GM23338 (cell line): ENCODE measurements around the gene HSCB. TPM values are rescaled to one million over a fixed set of nuclear protein-coding genes. Genes with fewer than 3 reads are reported as not detected.
"Not testable (repeated sequence)": the region's sequence is repeated elsewhere in the genome, so short reads cannot be mapped to it uniquely, and the experiment has no call there.

ENCODE experiments used
- ATAC-seq: fragments of 200-7000 bp; cut with Tn5 transposase; 3 replicates; pipeline ENCODE4 v1.9.1; 2020
- DNase-seq: peaks from one replicate; pipeline ENCODE4 v3.0.0-alpha.2; 2015; ENCODE audit warnings: low spot score
- H2AFZ ChIP-seq: fragments of 200-600 bp; sonication (generic); 2 replicates; pipeline ENCODE4 v1.8.0; 2016; ENCODE audit warnings: antibody characterized with exemption, mild to moderate bottlenecking, moderate library complexity
- H3F3A ChIP-seq: fragments of 200-600 bp; sonication (generic); replicated peaks from 2 replicates; pipeline ENCODE4 v1.8.0; 2017; ENCODE audit warnings: antibody characterized with exemption, mixed run types, low read depth
- H3K27ac ChIP-seq: fragments of 200-600 bp; sonication (generic); 2 replicates; pipeline ENCODE4 v1.6.1; 2016; ENCODE audit warnings: low read depth
- H3K27me3 ChIP-seq: fragments of 200-600 bp; sonication (generic); 2 replicates; pipeline ENCODE4 v1.8.0; 2016; ENCODE audit warnings: mild to moderate bottlenecking, mixed run types, moderate library complexity; ENCODE audit not compliant: insufficient read depth
- H3K36me3 ChIP-seq: fragments of 200-600 bp; sonication (generic); 2 replicates; pipeline ENCODE4 v1.8.0; 2016; ENCODE audit warnings: mild to moderate bottlenecking; ENCODE audit not compliant: insufficient read depth
- H3K4me1 ChIP-seq: fragments of 200-600 bp; sonication (generic); 2 replicates; pipeline ENCODE4 v1.8.0; 2016; ENCODE audit warnings: mild to moderate bottlenecking, moderate library complexity; ENCODE audit not compliant: insufficient read depth
- H3K4me2 ChIP-seq: fragments of 200-600 bp; sonication (generic); 2 replicates; pipeline ENCODE4 v1.7.1; 2017; ENCODE audit warnings: mixed run types
- H3K4me3 ChIP-seq: fragments of 200-600 bp; sonication (generic); 2 replicates; pipeline ENCODE4 v1.6.1; 2016; ENCODE audit warnings: mixed run types
- H3K79me2 ChIP-seq: fragments of 200-600 bp; sonication (generic); replicated peaks from 2 replicates; pipeline ENCODE4 v1.8.0; 2017; ENCODE audit warnings: mild to moderate bottlenecking; ENCODE audit not compliant: insufficient read depth
- H3K9me2 ChIP-seq: fragments of 200-600 bp; sonication (generic); 2 replicates; pipeline ENCODE4 v1.8.0; 2017; ENCODE audit not compliant: insufficient read depth
- H4K20me1 ChIP-seq: fragments of 200-600 bp; sonication (generic); replicated peaks from 2 replicates; pipeline ENCODE4 v1.8.0; 2017; ENCODE audit warnings: mild to moderate bottlenecking; ENCODE audit not compliant: insufficient read depth
- H3K27ac Mint-ChIP-seq: 2 replicates; pipeline ENCODE4 v1.8.0; 2020; ENCODE audit warnings: inconsistent platforms, mild to moderate bottlenecking, moderate library complexity, mixed read lengths
- H3K27me3 Mint-ChIP-seq: 3 replicates; pipeline ENCODE4 v1.8.0; 2022; ENCODE audit warnings: low read depth, mild to moderate bottlenecking, moderate library complexity, mixed read lengths, inconsistent platforms; ENCODE audit not compliant: insufficient read depth, poor library complexity
- H3K36me3 Mint-ChIP-seq: 3 replicates; pipeline ENCODE4 v1.8.0; 2021; ENCODE audit warnings: low read depth, mild to moderate bottlenecking, inconsistent platforms, moderate library complexity, mixed read lengths
- H3K4me1 Mint-ChIP-seq: 3 replicates; pipeline ENCODE4 v1.8.0; 2020; ENCODE audit warnings: mild to moderate bottlenecking, inconsistent platforms, mixed read lengths
- H3K4me3 Mint-ChIP-seq: 3 replicates; pipeline ENCODE4 v1.8.0; 2021; ENCODE audit warnings: moderate library complexity, mild to moderate bottlenecking, inconsistent platforms, mixed read lengths
- H3K9me3 Mint-ChIP-seq: 3 replicates; pipeline ENCODE4 v1.8.0; 2020; ENCODE audit warnings: moderate library complexity, mild to moderate bottlenecking, inconsistent platforms, mixed read lengths
- POLR2AphosphoS5 ChIP-seq: IDR thresholded peaks from 2 replicates; pipeline ENCODE4 v1.6.1; 2016; ENCODE audit warnings: antibody characterized with exemption, low read depth
- polyA plus RNA-seq: library from polyadenylated mRNA; unstranded; fragments of >200 nt; fragmentation: Nextera tagmentation; extraction: Ambion mirVana; gene quantifications from 2 replicates; pipeline ENCODE4 v1.2.1, GENCODE V29; 2016
- total RNA-seq: library from RNA; depleted of rRNA; stranded (reverse); fragments of >200 nt; shearing (Covaris generic); gene quantifications from 2 replicates; pipeline ENCODE4 v1.2.3, GENCODE V29; 2014; rRNA removed
- TF ChIP-seq, protein P1 (sequence below), 2 experiments: fragments of 200-600 bp in 1 of 2; sonication (generic) in 1 of 2; conservative IDR thresholded peaks; 2 replicates each; pipeline versions ENCODE4 v1.5.1 to v1.6.1; 2016 to 2017; ENCODE audit warnings: antibody characterized with exemption in 2 of 2, low read depth in 2 of 2, mild to moderate bottlenecking in 2 of 2, moderate library complexity in 1 of 2

The HSCB gene
- total and polyA plus RNA-seq, 2 experiments from 2014 or later: 18.6 to 30.9 TPM

DNA sequence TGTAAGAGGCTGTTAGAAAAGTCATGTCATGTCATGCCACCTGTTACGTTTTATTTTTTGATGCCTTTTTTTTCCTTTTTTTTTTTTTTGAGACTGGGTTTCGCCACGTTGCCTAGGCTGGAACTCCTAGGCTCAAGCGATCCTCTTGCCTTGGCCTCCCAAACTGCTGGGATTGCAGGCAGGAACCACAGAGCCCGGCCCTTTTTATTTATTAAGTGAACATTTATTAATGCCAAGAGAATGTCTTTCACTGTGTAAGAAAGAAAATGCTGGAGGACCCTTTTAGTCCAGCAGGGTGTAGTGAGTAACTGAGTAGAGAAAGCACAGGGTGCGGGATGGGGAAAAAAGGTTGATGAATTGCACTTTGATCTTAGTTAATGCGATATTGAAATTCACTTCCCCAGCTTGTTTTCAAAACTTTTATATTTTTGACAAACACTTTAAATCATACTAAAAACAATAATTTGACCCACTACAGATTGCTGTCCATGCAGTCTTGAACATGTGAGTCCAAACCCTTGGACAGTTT, 60.8 kb downstream of the HSCB start:
- Histone ChIP-seq H3K4me3 (no peak overlapping the region), H3K36me3 (peaks cover 15% of the 10 kb centered on the region; the same call in 1 of the 2 replicates), H3K27ac (no peak overlapping the region), H4K20me1 (no peaks in the 10 kb centered on the region; the same call in 1 of the 2 replicates), H3K9me2 (no peaks in the 10 kb centered on the region), H3K27me3 (no peaks in the 10 kb centered on the region), H3K4me1 (peaks cover 10% of the 10 kb centered on the region), H2AFZ (no peak overlapping the region), H3F3A (peaks cover 12% of the 10 kb centered on the region; the same call in 1 of the 2 replicates), H3K4me2 (peak overlapping the region; percentile 97; the same call in 1 of the 2 replicates), H3K79me2 (peaks cover 40% of the 10 kb centered on the region)
- no peak for TF ChIP-seq POLR2AphosphoS5
- TF ChIP-seq, protein P1, sequence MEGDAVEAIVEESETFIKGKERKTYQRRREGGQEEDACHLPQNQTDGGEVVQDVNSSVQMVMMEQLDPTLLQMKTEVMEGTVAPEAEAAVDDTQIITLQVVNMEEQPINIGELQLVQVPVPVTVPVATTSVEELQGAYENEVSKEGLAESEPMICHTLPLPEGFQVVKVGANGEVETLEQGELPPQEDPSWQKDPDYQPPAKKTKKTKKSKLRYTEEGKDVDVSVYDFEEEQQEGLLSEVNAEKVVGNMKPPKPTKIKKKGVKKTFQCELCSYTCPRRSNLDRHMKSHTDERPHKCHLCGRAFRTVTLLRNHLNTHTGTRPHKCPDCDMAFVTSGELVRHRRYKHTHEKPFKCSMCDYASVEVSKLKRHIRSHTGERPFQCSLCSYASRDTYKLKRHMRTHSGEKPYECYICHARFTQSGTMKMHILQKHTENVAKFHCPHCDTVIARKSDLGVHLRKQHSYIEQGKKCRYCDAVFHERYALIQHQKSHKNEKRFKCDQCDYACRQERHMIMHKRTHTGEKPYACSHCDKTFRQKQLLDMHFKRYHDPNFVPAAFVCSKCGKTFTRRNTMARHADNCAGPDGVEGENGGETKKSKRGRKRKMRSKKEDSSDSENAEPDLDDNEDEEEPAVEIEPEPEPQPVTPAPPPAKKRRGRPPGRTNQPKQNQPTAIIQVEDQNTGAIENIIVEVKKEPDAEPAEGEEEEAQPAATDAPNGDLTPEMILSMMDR (conservative IDR thresholded peaks at IDR 0.05; ENCODE audit: low read depth in 2 of 2): 0 out of 4 replicates have a peak, but pooled peaks of 1 of the 2 experiments have one; percentile 13
- DNase-seq (no peak), ATAC-seq (no peak)
- no peak overlapping the region for H3K27ac Mint-ChIP-seq
- H3K27me3 Mint-ChIP-seq: peaks cover 14% of the 10 kb centered on the region
- H3K9me3 Mint-ChIP-seq: no peaks in the 10 kb centered on the region; the same call in 2 of the 3 replicates
- peaks cover 24% of the 10 kb centered on the region for H3K4me1 Mint-ChIP-seq
- H3K4me3 Mint-ChIP-seq: peak overlapping the region; percentile 50; the same call in 1 of the 3 replicates
- H3K36me3 Mint-ChIP-seq: peaks cover 22% of the 10 kb centered on the region

DNA sequence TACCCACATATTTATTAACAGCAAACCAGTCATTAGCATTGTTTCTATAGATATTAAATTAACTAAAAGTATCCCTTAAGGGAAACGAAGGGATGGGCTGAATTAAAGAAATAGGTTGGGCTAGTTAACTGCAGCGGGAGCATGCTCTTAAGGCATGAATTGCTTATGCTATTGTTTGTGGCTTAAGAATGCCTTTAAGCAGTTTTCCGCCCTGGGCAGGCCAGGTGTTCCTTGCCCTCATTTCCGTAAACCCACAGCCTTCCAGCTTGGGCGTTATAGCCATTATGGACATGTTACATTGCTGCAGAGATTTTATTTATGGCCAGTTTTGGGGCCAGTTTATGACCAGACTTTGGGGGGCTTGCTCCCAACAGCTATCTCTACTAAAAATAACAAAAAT, 63.6 kb downstream of the HSCB start:
- H3K9me3 Mint-ChIP-seq, H3K4me3 Mint-ChIP-seq, H3K27ac Mint-ChIP-seq: not testable (repeated sequence)

More for the DNA sequence above, 63.6 kb downstream of the HSCB start:
- H3K27ac ChIP-seq, H3F3A ChIP-seq, H3K4me3 ChIP-seq, H3K4me2 ChIP-seq, DNase-seq, H2AFZ ChIP-seq, H3K4me1 ChIP-seq, H3K36me3 ChIP-seq, ATAC-seq, H3K9me2 ChIP-seq, H3K36me3 Mint-ChIP-seq, H3K27me3 ChIP-seq, H4K20me1 ChIP-seq, H3K27me3 Mint-ChIP-seq: not testable (repeated sequence)
- peaks cover 14% of the 10 kb centered on the region for H3K79me2 ChIP-seq
- peaks cover 19% of the 10 kb centered on the region for H3K4me1 Mint-ChIP-seq

Other genes with a start within 250 kb of the HSCB start
- gene TTC28, start 62.2 kb upstream of the HSCB start, total RNA-seq: 10.7 and 16.1 TPM in 2 replicates
- gene TTC28, start 62.2 kb upstream of the HSCB start, polyA plus RNA-seq: 2.1 and 4.5 TPM in 2 replicates
- gene CHEK2, start 219 bp upstream of the HSCB start, total RNA-seq: 100 and 121 TPM in 2 replicates
- 80.0 and 86.0 TPM in 2 replicates for gene CHEK2, start 219 bp upstream of the HSCB start, polyA plus RNA-seq
- gene CCDC117, start 30.7 kb downstream of the HSCB start, total RNA-seq: 54.1 and 59.5 TPM in 2 replicates
- gene CCDC117, start 30.7 kb downstream of the HSCB start, polyA plus RNA-seq: 23.9 and 24.0 TPM in 2 replicates
- gene XBP1, start 58.5 kb downstream of the HSCB start, total RNA-seq: 163 and 195 TPM in 2 replicates
- 90.0 and 95.1 TPM in 2 replicates for gene XBP1, start 58.5 kb downstream of the HSCB start, polyA plus RNA-seq
- 28.9 and 32.2 TPM in 2 replicates for gene ZNRF3, start 141.5 kb downstream of the HSCB start, total RNA-seq
- gene ZNRF3, start 141.5 kb downstream of the HSCB start, polyA plus RNA-seq: 11.1 and 12.3 TPM in 2 replicates